ENCODE measurements around the gene AKR1C4. TPM values are rescaled to one million over a fixed set of nuclear protein-coding genes. Genes with fewer than 3 reads are reported as not detected.
A peak's percentile ranks its signal among the peaks of the same experiment; 100 is the strongest.

Gene AKR1C4
- total RNA-seq (2022) = 0.40 and 0.76 TPM in 2 replicates
- percentile 24 among the genes with signal in this experiment for Bru-seq, nascent RNA
- percentile 12 among the genes with signal in this experiment for BruChase-seq, experiment 1, labeled RNA remaining after a 6-hour chase
- BruChase-seq, experiment 2, labeled RNA remaining after a 2-hour chase = percentile 10 among the genes with signal in this experiment
- long read RNA-seq, partial matches to known transcripts = 1 of 2 reads
- long read RNA-seq, other reads (novel, unspliced or antisense) = 0 of 2 reads

DNA sequence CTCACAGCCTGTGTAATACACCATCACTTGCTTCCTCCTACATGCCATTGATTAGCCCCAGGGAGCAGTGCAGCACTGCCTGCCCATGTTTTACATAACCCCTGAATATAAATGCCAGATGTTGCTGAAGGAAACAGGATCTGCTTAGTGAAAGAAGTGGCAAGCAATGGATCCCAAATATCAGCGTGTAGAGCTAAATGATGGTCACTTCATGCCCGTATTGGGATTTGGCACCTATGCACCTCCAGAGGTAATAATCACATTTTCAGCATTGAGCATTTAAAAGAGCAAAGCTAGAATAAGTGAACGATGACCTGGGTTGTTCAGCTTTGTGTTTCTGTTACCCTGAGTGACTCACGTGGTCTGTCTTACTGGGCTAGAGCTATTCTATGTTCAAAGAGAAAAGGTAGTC is at the start of gene AKR1C4:
AKR1C4 (plus strand) TSS at position 136 of the 412 bp plus-strand sequence; CDS start at position 167, 31 bp downstream.
- BruUV-seq (replicated peaks) = no TSS peak
- Mint-ChIP-seq H3K9me3 (ENCODE audit: low read depth, unreplicated experiment) (peaks cover 2% of the 10 kb centered on the region), H3K27ac (ENCODE audit: unreplicated experiment) (peak within 1 kb of the TSS; percentile 58), H3K4me3 (ENCODE audit: low read depth, unreplicated experiment) (no peak within 1 kb of the TSS), H3K27me3 (ENCODE audit: unreplicated experiment) (no peaks in the 10 kb centered on the region), H3K4me1 (ENCODE audit: low read depth, unreplicated experiment) (peaks cover 18% of the 10 kb centered on the region), H3K36me3 (ENCODE audit: insufficient read depth, unreplicated experiment) (no peaks in the 10 kb centered on the region)
- intact Hi-C loops (cut with micrococcal nuclease; ENCODE audit: unreplicated experiment) = loop anchor here (2.0 to 10.0 kb wide), 3 partner anchors 24 to 104 kb away; partner anchors contain the start of gene AKR1C3
- TF ChIP-seq, protein P1, sequence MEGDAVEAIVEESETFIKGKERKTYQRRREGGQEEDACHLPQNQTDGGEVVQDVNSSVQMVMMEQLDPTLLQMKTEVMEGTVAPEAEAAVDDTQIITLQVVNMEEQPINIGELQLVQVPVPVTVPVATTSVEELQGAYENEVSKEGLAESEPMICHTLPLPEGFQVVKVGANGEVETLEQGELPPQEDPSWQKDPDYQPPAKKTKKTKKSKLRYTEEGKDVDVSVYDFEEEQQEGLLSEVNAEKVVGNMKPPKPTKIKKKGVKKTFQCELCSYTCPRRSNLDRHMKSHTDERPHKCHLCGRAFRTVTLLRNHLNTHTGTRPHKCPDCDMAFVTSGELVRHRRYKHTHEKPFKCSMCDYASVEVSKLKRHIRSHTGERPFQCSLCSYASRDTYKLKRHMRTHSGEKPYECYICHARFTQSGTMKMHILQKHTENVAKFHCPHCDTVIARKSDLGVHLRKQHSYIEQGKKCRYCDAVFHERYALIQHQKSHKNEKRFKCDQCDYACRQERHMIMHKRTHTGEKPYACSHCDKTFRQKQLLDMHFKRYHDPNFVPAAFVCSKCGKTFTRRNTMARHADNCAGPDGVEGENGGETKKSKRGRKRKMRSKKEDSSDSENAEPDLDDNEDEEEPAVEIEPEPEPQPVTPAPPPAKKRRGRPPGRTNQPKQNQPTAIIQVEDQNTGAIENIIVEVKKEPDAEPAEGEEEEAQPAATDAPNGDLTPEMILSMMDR (IDR thresholded peaks at IDR 0.05; ENCODE audit: unreplicated experiment) = no peak
- DNase-seq = no peak
- CTCF ChIA-PET = interaction anchor here (0.9 to 1.2 kb wide), 2 partner anchors 9 to 23 kb away, joined by 3 read pairs; no protein-coding TSS in a partner anchor

DNA sequence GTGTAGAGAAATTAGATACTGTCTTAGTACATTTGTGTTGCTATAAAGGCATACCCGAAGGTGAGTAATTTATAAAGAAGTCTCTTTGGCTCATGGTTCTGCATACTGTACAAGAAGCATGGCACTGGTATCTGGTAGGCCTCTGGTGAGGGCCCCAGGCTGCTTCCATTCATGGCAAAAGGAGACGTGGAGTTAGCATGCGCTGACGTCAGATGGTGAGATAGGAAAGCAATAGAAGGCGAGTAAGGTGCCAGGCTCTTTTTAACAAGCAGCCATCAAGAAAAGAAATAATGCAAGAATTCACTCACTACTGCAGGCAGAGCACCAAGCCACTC is 49.8 kb upstream of the AKR1C4 start:
- H3K27me3 Mint-ChIP-seq (ENCODE audit: unreplicated experiment) = no peaks in the 10 kb centered on the region
- peaks cover 2% of the 10 kb centered on the region for H3K9me3 Mint-ChIP-seq (ENCODE audit: low read depth, unreplicated experiment)
- peak overlapping the region; percentile 44 for H3K4me3 Mint-ChIP-seq (ENCODE audit: low read depth, unreplicated experiment)
- intact Hi-C loops (cut with micrococcal nuclease; ENCODE audit: unreplicated experiment) = loop anchor here (5.0 to 10.0 kb wide), 3 partner anchors 48 to 135 kb away; partner anchors contain the start of gene AKR1C4
- peak overlapping the region; percentile 85 for H3K27ac Mint-ChIP-seq (ENCODE audit: unreplicated experiment)
- DNase-seq = no peak
- BruUV-seq (replicated peaks) = no TSS peak
- CTCF ChIA-PET = no interaction called here
- peaks cover 44% of the 10 kb centered on the region for H3K4me1 Mint-ChIP-seq (ENCODE audit: low read depth, unreplicated experiment)
- TF ChIP-seq, protein P1 (IDR thresholded peaks at IDR 0.05; ENCODE audit: unreplicated experiment) = no peak
- H3K36me3 Mint-ChIP-seq (ENCODE audit: insufficient read depth, unreplicated experiment) = peaks cover 20% of the 10 kb centered on the region

DNA sequence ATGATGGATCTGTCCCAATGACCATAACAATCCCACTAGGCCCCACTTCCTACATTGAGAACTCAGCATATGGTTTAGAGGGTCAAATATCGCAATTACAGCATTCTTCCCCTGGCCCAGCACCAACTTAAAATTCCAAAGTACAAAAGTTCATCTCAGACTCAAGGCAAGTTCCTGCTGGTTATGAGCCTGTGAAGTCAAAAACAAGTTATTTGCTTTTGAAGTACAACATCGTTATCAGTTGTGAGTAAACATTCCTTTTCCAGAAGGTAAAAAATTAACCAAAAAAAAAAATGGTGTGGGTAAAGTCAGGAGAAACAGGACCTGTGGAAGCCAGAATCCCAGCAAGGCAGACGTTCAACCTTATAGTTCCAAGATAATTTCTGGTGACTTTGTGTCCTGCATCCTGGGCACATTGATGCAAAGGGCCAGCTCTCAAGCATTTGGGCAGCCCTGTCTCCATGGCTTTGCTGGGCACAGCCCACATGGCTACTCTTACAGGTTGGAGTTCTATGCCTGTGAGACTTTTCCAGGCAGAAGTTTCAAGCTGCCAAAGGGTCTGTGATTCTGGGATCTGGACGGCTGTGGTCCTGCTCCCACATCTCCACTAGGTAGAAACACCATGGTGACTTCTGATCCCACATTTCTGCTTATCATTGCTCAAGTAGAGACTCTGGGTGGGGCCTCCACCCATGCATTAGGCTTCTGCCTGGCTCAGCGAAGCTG is 49.2 kb upstream of the AKR1C4 start:
- Mint-ChIP-seq H3K9me3 (ENCODE audit: low read depth, unreplicated experiment) (peaks cover 2% of the 10 kb centered on the region), H3K27me3 (ENCODE audit: unreplicated experiment) (no peaks in the 10 kb centered on the region), H3K36me3 (ENCODE audit: insufficient read depth, unreplicated experiment) (peaks cover 15% of the 10 kb centered on the region), H3K27ac (ENCODE audit: unreplicated experiment) (peak overlapping the region; percentile 85), H3K4me3 (ENCODE audit: low read depth, unreplicated experiment) (peak overlapping the region; percentile 44), H3K4me1 (ENCODE audit: low read depth, unreplicated experiment) (peaks cover 39% of the 10 kb centered on the region)
- CTCF ChIA-PET = interaction anchor here (0.8 kb wide), 1 partner anchor 53 kb away, joined by 3 read pairs; the partner anchor contains the start of gene AKR1C3
- DNase-seq = peak; percentile 47
- no TSS peak for BruUV-seq (replicated peaks)
- intact Hi-C loops (cut with micrococcal nuclease; ENCODE audit: unreplicated experiment) = loop anchor here (5.0 to 10.0 kb wide), 3 partner anchors 47 to 135 kb away; partner anchors contain the start of gene AKR1C4
- TF ChIP-seq, protein P1 (IDR thresholded peaks at IDR 0.05; ENCODE audit: unreplicated experiment) = no peak

DNA sequence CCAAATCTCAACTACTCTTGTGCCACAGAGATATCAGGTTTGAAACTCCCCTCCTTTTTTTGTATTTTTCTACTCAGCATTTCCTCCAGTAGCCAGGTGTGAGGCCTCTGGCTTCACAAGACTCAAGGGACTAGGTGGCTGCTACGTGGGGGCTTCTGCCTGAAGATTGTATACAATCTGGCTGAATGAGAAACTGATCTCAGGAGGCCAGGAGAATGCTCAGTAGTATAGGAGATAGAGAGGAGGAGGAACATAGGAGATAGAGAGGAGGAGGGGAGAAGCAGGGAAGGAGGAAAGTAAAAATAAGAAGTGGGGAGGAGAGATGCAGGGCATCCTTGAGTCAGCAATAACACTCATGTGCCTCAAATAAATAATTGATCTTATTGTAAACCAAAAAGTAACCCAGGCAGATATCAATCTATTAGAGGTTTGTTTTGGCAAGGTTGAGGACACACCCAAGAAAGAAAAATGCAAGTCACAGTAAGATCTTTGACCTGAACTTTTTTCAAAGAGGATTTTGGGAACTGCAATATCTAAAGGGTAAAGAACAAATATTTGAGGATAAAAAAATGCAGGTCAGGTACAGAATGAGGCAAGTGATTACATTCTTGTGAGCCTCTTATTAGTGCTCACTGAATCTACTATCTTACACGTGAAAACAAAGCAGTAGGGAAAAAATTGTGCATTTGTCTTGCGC is 48.5 kb upstream of the AKR1C4 start:
- DNase-seq = no peak
- peak overlapping the region; percentile 44 for H3K4me3 Mint-ChIP-seq (ENCODE audit: low read depth, unreplicated experiment)
- CTCF ChIA-PET = interaction anchor here (0.8 kb wide), 1 partner anchor 54 kb away, joined by 3 read pairs; the partner anchor contains the start of gene AKR1C3

More for the DNA sequence above, 48.5 kb upstream of the AKR1C4 start:
- peaks cover 13% of the 10 kb centered on the region for H3K36me3 Mint-ChIP-seq (ENCODE audit: insufficient read depth, unreplicated experiment)
- H3K9me3 Mint-ChIP-seq (ENCODE audit: low read depth, unreplicated experiment) = peaks cover 2% of the 10 kb centered on the region
- no peaks in the 10 kb centered on the region for H3K27me3 Mint-ChIP-seq (ENCODE audit: unreplicated experiment)
- peak overlapping the region; percentile 85 for H3K27ac Mint-ChIP-seq (ENCODE audit: unreplicated experiment)
- intact Hi-C loops (cut with micrococcal nuclease; ENCODE audit: unreplicated experiment) = loop anchor here (2.0 to 10.0 kb wide), 4 partner anchors 47 to 134 kb away; partner anchors contain the start of genes AKR1C3 and AKR1C4
- peaks cover 32% of the 10 kb centered on the region for H3K4me1 Mint-ChIP-seq (ENCODE audit: low read depth, unreplicated experiment)
- TF ChIP-seq, protein P1 (IDR thresholded peaks at IDR 0.05; ENCODE audit: unreplicated experiment) = no peak
- no TSS peak for BruUV-seq (replicated peaks)
